ENCODE measurements around the gene MGP.

MGP gene

DNA sequence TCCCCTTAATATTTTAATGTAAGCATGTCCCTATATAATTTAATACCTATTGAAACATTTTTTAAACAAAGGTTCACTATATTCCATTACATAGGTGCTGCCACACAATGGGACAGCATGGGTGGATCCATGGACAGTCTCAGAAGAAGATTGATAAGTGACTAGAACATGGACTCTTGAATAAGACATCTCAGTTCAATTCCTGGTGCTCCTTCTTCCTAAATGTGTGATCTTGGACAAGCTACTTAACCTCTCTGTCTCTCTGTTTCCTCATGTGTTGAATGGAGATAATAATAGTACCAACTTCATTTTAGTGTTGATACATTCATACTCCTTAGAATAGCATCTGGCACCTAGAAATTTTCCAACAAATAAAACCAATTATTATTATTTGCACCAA is 41.3 kb downstream of the MGP start:
- H2BK15ac ChIP-seq (ENCODE audit: low read length), result no peak overlapping the region
- H3K23ac ChIP-seq (ENCODE audit: low read depth, low read length, poor library complexity), result no peak overlapping the region
- H3K14ac ChIP-seq (ENCODE audit: low read length), result no peak overlapping the region
- H3K27me3 ChIP-seq (ENCODE audit: control insufficient read depth in 3 of 3, insufficient read depth in 3 of 3, low read depth in 1 of 3, low read length in 3 of 3), result no peaks in the 10 kb centered on the region
- H4K91ac ChIP-seq (ENCODE audit: low read depth, low read length, poor library complexity), result no peak overlapping the region
- no peak overlapping the region for H2AFZ ChIP-seq (ENCODE audit: low read length)
- no peaks in the 10 kb centered on the region for H3K36me3 ChIP-seq (replicated peaks in 1 of 2; ENCODE audit: control insufficient read depth in 2 of 2, insufficient read depth in 2 of 2, low read length in 2 of 2)
- H3K4me3 ChIP-seq (ENCODE audit: low read length in 2 of 2), result no peak overlapping the region
- H3K4me1 ChIP-seq (ENCODE audit: control insufficient read depth in 2 of 2, insufficient read depth in 1 of 2, low read depth in 1 of 2, low read length in 2 of 2), result peaks cover 0 to 2% of the 10 kb centered on the region in 2 donors
- no peak overlapping the region for H4K8ac ChIP-seq (ENCODE audit: low read depth, low read length)
- no peaks in the 10 kb centered on the region for H3K79me1 ChIP-seq (ENCODE audit: low read depth, low read length)
- H2BK120ac ChIP-seq (ENCODE audit: low read depth, low read length), result no peak overlapping the region
- H3K9ac ChIP-seq (ENCODE audit: low read depth, low read length, poor library complexity), result no peak overlapping the region
- peaks cover 0 to 3% of the 10 kb centered on the region in 2 donors for H3K9me3 ChIP-seq (replicated peaks in 1 of 2; ENCODE audit: control insufficient read depth in 2 of 2, insufficient read depth in 1 of 2, low read depth in 1 of 2, low read length in 2 of 2)
- no peak for DNase-seq (ENCODE audit: low spot score)
- no peak overlapping the region for H3K4ac ChIP-seq (ENCODE audit: low read length)
- H3K18ac ChIP-seq (ENCODE audit: low read length), result no peak overlapping the region
- H2AK5ac ChIP-seq (ENCODE audit: low read depth, low read length), result no peak overlapping the region
- H2BK5ac ChIP-seq (ENCODE audit: low read length), result no peak overlapping the region
- no peak overlapping the region for H3K4me2 ChIP-seq (ENCODE audit: insufficient read depth, low read length, poor library complexity, severe bottlenecking)
- H3K27ac ChIP-seq (replicated peaks; ENCODE audit: low read length), result no peak overlapping the region
- H2BK12ac ChIP-seq (ENCODE audit: low read length), result no peak overlapping the region

DNA sequence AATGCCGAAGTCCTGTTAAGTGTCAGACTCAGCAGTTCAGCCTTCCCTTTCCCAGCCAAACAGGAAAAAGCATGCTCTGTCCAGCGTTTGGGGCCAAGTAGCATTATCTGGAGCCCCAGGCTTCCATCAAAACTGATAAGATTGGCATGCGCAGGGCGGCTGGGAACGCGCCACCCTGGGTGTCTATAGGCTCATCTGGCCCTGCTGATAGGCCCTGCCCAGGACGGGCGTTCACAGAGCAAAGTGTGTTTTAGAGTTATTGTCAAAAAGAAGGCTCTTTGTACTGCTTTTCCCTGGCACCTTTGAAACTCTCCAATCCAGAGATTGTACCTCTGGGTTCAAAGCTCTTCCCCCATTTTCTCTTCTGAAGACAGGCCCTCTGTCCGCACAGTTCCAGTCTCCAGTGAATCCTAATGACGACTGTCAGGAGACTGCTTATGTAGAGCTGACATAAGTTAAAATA is 42.2 kb downstream of the MGP start, which contains the start of gene ART4:
Gene ART4, minus strand, starts transcription at position 102 of the 463 bp plus-strand sequence. CDS start 413 bp downstream, outside the sequence.
- Histone ChIP-seq H4K91ac (ENCODE audit: low read depth, low read length, poor library complexity) (no peak within 1 kb of the TSS), H3K27ac (replicated peaks; ENCODE audit: low read length) (no peak within 1 kb of the TSS), H3K36me3 (replicated peaks in 1 of 2; ENCODE audit: control insufficient read depth in 2 of 2, insufficient read depth in 2 of 2, low read length in 2 of 2) (no peaks in the 10 kb centered on the region), H2BK12ac (ENCODE audit: low read length) (no peak within 1 kb of the TSS), H2BK15ac (ENCODE audit: low read length) (no peak within 1 kb of the TSS), H3K9ac (ENCODE audit: low read depth, low read length, poor library complexity) (no peak within 1 kb of the TSS), H3K23ac (ENCODE audit: low read depth, low read length, poor library complexity) (no peak within 1 kb of the TSS), H2BK120ac (ENCODE audit: low read depth, low read length) (no peak within 1 kb of the TSS), H3K18ac (ENCODE audit: low read length) (no peak within 1 kb of the TSS), H3K27me3 (ENCODE audit: control insufficient read depth in 3 of 3, insufficient read depth in 3 of 3, low read depth in 1 of 3, low read length in 3 of 3) (no peaks in the 10 kb centered on the region), H2BK5ac (ENCODE audit: low read length) (no peak within 1 kb of the TSS), H3K4me2 (ENCODE audit: insufficient read depth, low read length, poor library complexity, severe bottlenecking) (no peak within 1 kb of the TSS), H3K79me1 (ENCODE audit: low read depth, low read length) (no peaks in the 10 kb centered on the region), H3K4ac (ENCODE audit: low read length) (no peak within 1 kb of the TSS), H2AFZ (ENCODE audit: low read length) (no peak within 1 kb of the TSS), H4K8ac (ENCODE audit: low read depth, low read length) (no peak within 1 kb of the TSS), H3K14ac (ENCODE audit: low read length) (no peak within 1 kb of the TSS), H3K9me3 (replicated peaks in 1 of 2; ENCODE audit: control insufficient read depth in 2 of 2, insufficient read depth in 1 of 2, low read depth in 1 of 2, low read length in 2 of 2) (peaks cover 0 to 4% of the 10 kb centered on the region in 2 donors), H3K4me1 (ENCODE audit: control insufficient read depth in 2 of 2, insufficient read depth in 1 of 2, low read depth in 1 of 2, low read length in 2 of 2) (peaks cover 0 to 2% of the 10 kb centered on the region in 2 donors), H3K4me3 (ENCODE audit: low read length in 2 of 2) (no peak within 1 kb of the TSS), H2AK5ac (ENCODE audit: low read depth, low read length) (no peak within 1 kb of the TSS)
- WGBS, 2 donors (ENCODE audit: extremely low coverage in 2 of 2, insufficient read length in 2 of 2, insufficient replicate concordance in 1 of 2), result no CpG with 5 or more reads among the region's 10 CpGs
- no peak for DNase-seq (ENCODE audit: low spot score)

DNA sequence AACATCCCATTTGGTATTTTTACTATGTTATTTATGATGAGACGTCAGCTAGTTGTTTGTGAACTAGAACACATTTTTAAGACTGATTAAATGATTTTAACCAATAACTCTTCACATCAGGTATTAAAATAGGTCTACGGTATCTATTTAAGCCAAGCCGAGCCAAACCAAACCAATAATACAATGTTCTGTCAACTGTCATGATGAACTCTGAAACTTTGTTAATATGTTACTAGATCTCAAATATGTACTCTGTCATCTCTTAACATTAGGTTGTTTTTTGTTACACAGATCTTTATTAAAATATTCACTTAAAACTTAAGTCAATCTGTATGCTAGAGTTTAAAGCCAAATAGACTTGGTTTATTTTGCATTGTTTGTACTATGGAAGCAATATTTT is 43.3 kb downstream of the MGP start:
- Histone ChIP-seq H2BK5ac (ENCODE audit: low read length) (no peak overlapping the region), H3K4ac (ENCODE audit: low read length) (no peak overlapping the region), H2BK12ac (ENCODE audit: low read length) (no peak overlapping the region), H3K4me3 (ENCODE audit: low read length in 2 of 2) (no peak overlapping the region), H3K4me2 (ENCODE audit: insufficient read depth, low read length, poor library complexity, severe bottlenecking) (no peak overlapping the region), H2BK120ac (ENCODE audit: low read depth, low read length) (no peak overlapping the region), H3K9me3 (replicated peaks in 1 of 2; ENCODE audit: control insufficient read depth in 2 of 2, insufficient read depth in 1 of 2, low read depth in 1 of 2, low read length in 2 of 2) (peaks cover 0 to 4% of the 10 kb centered on the region in 2 donors), H2BK15ac (ENCODE audit: low read length) (no peak overlapping the region), H2AK5ac (ENCODE audit: low read depth, low read length) (no peak overlapping the region), H3K36me3 (replicated peaks in 1 of 2; ENCODE audit: control insufficient read depth in 2 of 2, insufficient read depth in 2 of 2, low read length in 2 of 2) (no peaks in the 10 kb centered on the region), H3K79me1 (ENCODE audit: low read depth, low read length) (no peaks in the 10 kb centered on the region), H3K23ac (ENCODE audit: low read depth, low read length, poor library complexity) (no peak overlapping the region), H3K9ac (ENCODE audit: low read depth, low read length, poor library complexity) (no peak overlapping the region), H3K4me1 (ENCODE audit: control insufficient read depth in 2 of 2, insufficient read depth in 1 of 2, low read depth in 1 of 2, low read length in 2 of 2) (peaks cover 0 to 2% of the 10 kb centered on the region in 2 donors), H4K91ac (ENCODE audit: low read depth, low read length, poor library complexity) (no peak overlapping the region), H2AFZ (ENCODE audit: low read length) (no peak overlapping the region), H3K27me3 (ENCODE audit: control insufficient read depth in 3 of 3, insufficient read depth in 3 of 3, low read depth in 1 of 3, low read length in 3 of 3) (no peaks in the 10 kb centered on the region), H4K8ac (ENCODE audit: low read depth, low read length) (no peak overlapping the region), H3K14ac (ENCODE audit: low read length) (no peak overlapping the region), H3K18ac (ENCODE audit: low read length) (no peak overlapping the region), H3K27ac (replicated peaks; ENCODE audit: low read length) (no peak overlapping the region)
- no peak for DNase-seq (ENCODE audit: low spot score)
- WGBS, 2 donors (ENCODE audit: extremely low coverage in 2 of 2, insufficient read length in 2 of 2, insufficient replicate concordance in 1 of 2), result no CpG with 5 or more reads among the region's 3 CpGs

DNA sequence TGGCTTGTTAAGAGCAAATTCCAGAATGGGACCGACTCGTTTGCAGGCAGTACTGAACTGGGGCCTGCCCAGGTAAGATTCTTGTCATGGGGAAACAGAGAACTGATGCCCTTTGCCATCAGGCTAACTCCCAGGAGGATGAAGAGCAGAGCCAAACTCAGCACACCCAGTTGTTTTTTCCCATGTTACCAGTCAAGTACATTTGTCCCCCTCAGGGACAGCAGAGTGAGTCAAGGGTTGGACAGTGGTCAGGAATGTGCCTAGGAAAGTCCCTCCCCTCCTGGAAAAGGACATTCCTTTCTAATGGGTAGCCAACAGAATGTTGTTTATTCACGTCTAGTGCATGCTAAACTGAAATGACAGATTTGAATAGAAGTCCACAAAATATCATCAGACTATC is 43.9 kb downstream of the MGP start:
- no peak overlapping the region for H3K14ac ChIP-seq (ENCODE audit: low read length)
- no peaks in the 10 kb centered on the region for H3K27me3 ChIP-seq (ENCODE audit: control insufficient read depth in 3 of 3, insufficient read depth in 3 of 3, low read depth in 1 of 3, low read length in 3 of 3)
- H2AK5ac ChIP-seq (ENCODE audit: low read depth, low read length), result no peak overlapping the region
- no peak overlapping the region for H4K91ac ChIP-seq (ENCODE audit: low read depth, low read length, poor library complexity)
- no peak overlapping the region for H4K8ac ChIP-seq (ENCODE audit: low read depth, low read length)
- H3K79me1 ChIP-seq (ENCODE audit: low read depth, low read length), result no peaks in the 10 kb centered on the region
- H2BK120ac ChIP-seq (ENCODE audit: low read depth, low read length), result no peak overlapping the region
- H3K18ac ChIP-seq (ENCODE audit: low read length), result no peak overlapping the region
- H3K36me3 ChIP-seq (replicated peaks in 1 of 2; ENCODE audit: control insufficient read depth in 2 of 2, insufficient read depth in 2 of 2, low read length in 2 of 2), result no peaks in the 10 kb centered on the region
- no peak overlapping the region for H2AFZ ChIP-seq (ENCODE audit: low read length)
- DNase-seq (ENCODE audit: low spot score), result no peak
- H2BK5ac ChIP-seq (ENCODE audit: low read length), result no peak overlapping the region
- H3K9ac ChIP-seq (ENCODE audit: low read depth, low read length, poor library complexity), result no peak overlapping the region
- H2BK15ac ChIP-seq (ENCODE audit: low read length), result no peak overlapping the region
- H3K4me1 ChIP-seq (ENCODE audit: control insufficient read depth in 2 of 2, insufficient read depth in 1 of 2, low read depth in 1 of 2, low read length in 2 of 2), result peaks cover 0 to 2% of the 10 kb centered on the region in 2 donors
- peaks cover 0 to 4% of the 10 kb centered on the region in 2 donors for H3K9me3 ChIP-seq (replicated peaks in 1 of 2; ENCODE audit: control insufficient read depth in 2 of 2, insufficient read depth in 1 of 2, low read depth in 1 of 2, low read length in 2 of 2)
- H3K4me2 ChIP-seq (ENCODE audit: insufficient read depth, low read length, poor library complexity, severe bottlenecking), result no peak overlapping the region
- no peak overlapping the region for H3K4ac ChIP-seq (ENCODE audit: low read length)
- no peak overlapping the region for H3K4me3 ChIP-seq (ENCODE audit: low read length in 2 of 2)
- no peak overlapping the region for H3K23ac ChIP-seq (ENCODE audit: low read depth, low read length, poor library complexity)
- H3K27ac ChIP-seq (replicated peaks; ENCODE audit: low read length), result no peak overlapping the region
- H2BK12ac ChIP-seq (ENCODE audit: low read length), result no peak overlapping the region
- whole genome bisulfite sequencing, 2 donors (ENCODE audit: extremely low coverage in 2 of 2, insufficient read length in 2 of 2, insufficient replicate concordance in 1 of 2), result no CpG with 5 or more reads among the region's 3 CpGs
